Retinal pigment epithelial cell (primary cell): ENCODE measurements around the gene ALK.
A peak's percentile ranks its signal among the peaks of the same experiment; 100 is the strongest.
"Not testable (repeated sequence)": the region's sequence is repeated elsewhere in the genome, so short reads cannot be mapped to it uniquely, and the experiment has no call there.

Experiments used
- DNase-seq: peaks from one replicate; pipeline ENCODE4 v3.0.0-alpha.2; 2010; ENCODE audit warnings: low read depth
- H3K4me3 ChIP-seq: 2 replicates; pipeline ENCODE4 v1.5.1; 2011; ENCODE audit warnings: mild to moderate bottlenecking, low read length, control low read depth, moderate library complexity
- CTCF ChIP-seq: conservative IDR thresholded peaks from 2 replicates; pipeline ENCODE4 v1.5.1; 2011; ENCODE audit warnings: low read depth, low read length, control low read depth, inconsistent platforms

The ALK gene

GRCh38 chr2:29267720-29268119, 653.7 kb downstream of the ALK start:
- no peak for TF ChIP-seq CTCF
- H3K4me3 ChIP-seq: no peak overlapping the region
- no peak for DNase-seq

- no peak for DNase-seq
- no peak for TF ChIP-seq CTCF
- no peak overlapping the region for H3K4me3 ChIP-seq
Measured at GRCh38 chr2:29263886-29264285, 657.5 kb downstream of the ALK start.

GRCh38 chr2:29262681-29263260, 658.6 kb downstream of the ALK start:
- DNase-seq: no peak
- H3K4me3 ChIP-seq: no peak overlapping the region
- no peak for TF ChIP-seq CTCF

- no peak for TF ChIP-seq CTCF
- no peak overlapping the region for H3K4me3 ChIP-seq
- DNase-seq: no peak
Measured at GRCh38 chr2:29261003-29261402, 660.4 kb downstream of the ALK start.

- DNase-seq: peak; percentile 2
- H3K4me3 ChIP-seq: no peak overlapping the region
- TF ChIP-seq CTCF: no peak
Measured at GRCh38 chr2:29260142-29260772, 661.1 kb downstream of the ALK start.

GRCh38 chr2:29259221-29259620, 662.2 kb downstream of the ALK start:
- H3K4me3 ChIP-seq: no peak overlapping the region
- DNase-seq: no peak
- TF ChIP-seq CTCF: no peak

- DNase-seq: no peak
- no peak overlapping the region for H3K4me3 ChIP-seq
- TF ChIP-seq CTCF: no peak
Measured at GRCh38 chr2:29255004-29255403, 666.4 kb downstream of the ALK start.

GRCh38 chr2:29253495-29254275, 667.7 kb downstream of the ALK start:
- not testable (repeated sequence) for DNase-seq, H3K4me3 ChIP-seq
